HG03571 (cell line): ENCODE data around the gene SH2D4B.
"Not testable (repeated sequence)": the region's sequence is repeated elsewhere in the genome, so short reads cannot be mapped to it uniquely, and the experiment has no call there.

ENCODE experiments used
- ATAC-seq: cut with Tn5 transposase; IDR thresholded peaks from one replicate; pipeline ENCODE4 v1.9.1; 2021; ENCODE audit not compliant: unreplicated experiment

SH2D4B gene

GRCh38 chr10:80542053-80542452 is 4.4 kb downstream of the SH2D4B start:
- no peak for ATAC-seq

DNA sequence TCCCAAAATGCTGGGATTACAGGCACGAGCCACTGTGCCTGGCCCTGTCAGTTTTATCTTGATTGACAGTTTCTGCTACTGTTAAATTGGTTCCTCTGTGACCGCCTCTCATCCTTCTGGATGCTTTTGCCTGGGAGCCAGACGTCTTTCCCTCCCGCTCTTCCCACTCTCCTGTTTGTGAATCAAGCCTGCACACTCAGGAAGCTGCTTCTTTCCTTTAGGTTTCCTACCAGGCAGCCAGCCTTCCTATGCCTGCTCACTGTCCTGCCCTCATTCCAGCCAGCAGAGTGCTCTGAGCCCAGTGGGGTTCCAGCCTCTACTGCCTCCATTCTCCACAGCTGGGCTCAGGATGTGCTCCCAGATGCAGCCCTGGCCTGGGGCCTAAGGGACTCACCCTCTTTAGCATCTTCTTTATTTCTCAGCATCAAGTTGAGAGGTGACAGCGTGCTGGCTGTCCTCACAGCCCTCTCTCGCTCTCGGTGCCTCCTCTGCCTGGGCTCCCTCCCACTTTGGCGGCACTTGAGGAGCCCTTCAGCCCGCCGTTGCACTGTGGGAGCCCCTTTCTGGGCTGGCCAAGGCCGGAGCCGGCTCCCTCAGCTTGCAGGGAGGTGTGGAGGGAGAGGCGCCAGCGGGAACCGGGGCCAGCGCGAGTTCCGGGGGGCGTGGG is 5.1 kb downstream of the SH2D4B start:
- no peak for ATAC-seq

- not testable (repeated sequence) for ATAC-seq
Observed at GRCh38 chr10:80543319-80543672, 5.6 kb downstream of the SH2D4B start.

GRCh38 chr10:80544316-80544953 is 6.7 kb downstream of the SH2D4B start:
- ATAC-seq, result no peak

DNA sequence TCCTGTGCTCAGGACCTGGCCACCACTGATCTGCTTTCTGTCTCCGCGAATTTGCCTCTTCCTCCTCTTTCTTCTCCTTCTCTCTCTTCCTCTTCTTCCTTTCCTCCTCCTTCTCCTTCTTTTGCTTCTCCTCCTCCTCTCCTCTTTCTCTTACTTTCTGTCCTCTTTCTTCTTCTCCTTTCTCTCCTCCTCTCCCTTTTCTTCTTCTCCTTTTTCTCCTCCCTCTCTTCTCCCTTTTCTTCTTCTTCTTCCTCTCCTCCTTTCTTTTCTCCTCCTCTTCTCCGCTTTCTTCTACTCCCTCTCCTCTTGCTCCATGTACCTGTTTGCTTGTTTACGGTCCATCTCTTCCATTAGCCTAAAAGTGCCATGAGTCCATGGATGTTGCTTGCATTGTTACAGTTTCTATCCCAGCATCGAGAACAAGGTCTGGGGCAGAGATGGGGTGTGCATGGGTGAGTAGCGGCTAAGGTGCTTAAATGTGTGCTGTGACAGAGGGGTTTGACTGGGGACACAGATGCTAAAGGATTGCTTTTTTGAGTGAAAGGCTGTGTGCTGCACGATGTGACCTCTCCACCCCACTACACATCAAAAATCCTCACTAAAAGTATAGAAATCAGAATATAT is 7.7 kb downstream of the SH2D4B start:
- ATAC-seq, result no peak

DNA sequence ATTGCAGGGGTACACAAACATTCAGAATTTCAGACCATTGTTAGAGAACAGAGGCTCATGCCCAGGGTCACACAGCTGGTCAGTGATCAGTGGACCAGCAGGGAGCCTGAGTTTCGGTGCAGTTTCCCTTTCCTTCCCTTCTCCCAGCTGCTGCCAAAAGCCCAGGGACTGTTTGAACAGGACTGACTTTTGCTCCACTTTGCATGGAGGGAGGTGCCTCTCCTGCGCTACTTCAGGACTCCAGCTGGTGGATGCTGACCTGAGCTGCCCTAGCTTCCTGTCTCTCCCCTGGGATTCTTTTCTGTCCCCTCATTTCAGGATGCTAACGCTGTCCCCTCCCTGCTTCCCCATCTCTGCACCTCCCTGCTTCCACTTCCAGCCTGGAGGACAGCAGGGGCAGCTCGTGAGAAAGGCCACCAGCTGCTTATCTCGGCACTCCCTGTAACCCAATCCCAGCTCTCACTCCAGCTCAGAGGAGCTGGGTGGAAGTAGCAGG is 14.5 kb downstream of the SH2D4B start:
- no peak for ATAC-seq

GRCh38 chr10:80553436-80553835 is 15.7 kb downstream of the SH2D4B start:
- no peak for ATAC-seq

GRCh38 chr10:80554050-80554449 is 16.3 kb downstream of the SH2D4B start:
- ATAC-seq, result no peak

DNA sequence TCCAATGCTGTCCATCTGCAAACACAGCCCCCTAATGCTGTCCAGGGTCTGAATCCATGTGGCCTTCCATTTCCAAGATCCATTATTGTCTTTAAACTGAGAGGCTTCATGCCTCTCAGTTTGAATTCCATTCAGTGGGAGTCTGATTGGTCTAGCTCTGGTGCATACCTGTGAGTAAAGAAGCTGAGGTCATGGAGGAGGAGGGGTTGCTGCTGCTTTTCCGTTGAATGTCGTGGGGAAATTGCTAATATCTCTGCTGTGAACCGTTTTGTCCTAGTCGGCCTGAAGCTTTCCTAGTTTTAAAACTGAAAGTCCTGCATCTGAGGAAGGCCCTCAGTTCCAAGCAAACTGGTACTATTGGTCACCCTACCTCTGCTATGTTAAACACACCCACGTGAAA is 17.7 kb downstream of the SH2D4B start:
- no peak for ATAC-seq

DNA sequence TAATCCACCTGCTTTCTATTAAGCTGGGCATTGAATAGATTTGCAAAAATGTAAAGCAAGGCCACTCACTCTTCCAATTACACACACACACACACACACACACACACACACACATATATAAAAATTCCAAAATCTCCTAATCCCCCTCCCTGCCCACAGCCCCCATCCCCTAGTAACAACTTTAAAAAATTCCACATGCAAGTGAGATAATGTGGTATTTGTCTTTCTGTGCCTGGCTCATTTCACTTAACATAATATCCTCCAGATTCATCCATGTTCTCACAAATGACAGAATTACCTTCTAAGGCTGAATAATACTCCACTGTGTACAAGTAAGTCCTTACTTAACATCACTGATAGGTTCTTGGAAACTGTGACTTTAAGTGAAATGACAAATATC is 24.2 kb downstream of the SH2D4B start:
- no peak for ATAC-seq

DNA sequence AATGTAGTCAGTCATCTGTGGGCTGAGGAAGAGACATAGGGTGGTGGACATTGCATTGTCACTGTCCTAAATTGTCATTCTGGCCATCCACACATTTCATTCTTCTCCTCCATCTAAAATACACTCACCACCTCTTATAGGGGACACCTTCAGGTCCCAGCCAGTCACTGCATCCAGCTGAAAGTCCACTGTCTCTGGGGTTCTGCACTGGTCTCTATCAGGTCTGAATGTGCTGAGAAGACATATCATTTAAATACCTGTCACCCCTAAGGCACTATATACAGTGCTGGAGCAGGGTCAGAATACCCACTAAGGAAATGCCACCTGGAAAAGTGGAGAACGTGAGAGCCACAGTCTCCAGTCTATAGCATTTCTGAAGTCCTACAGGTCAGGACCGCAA is 29.6 kb downstream of the SH2D4B start:
- ATAC-seq, result no peak

GRCh38 chr10:80569131-80569895 is 31.6 kb downstream of the SH2D4B start:
- ATAC-seq, result no peak

DNA sequence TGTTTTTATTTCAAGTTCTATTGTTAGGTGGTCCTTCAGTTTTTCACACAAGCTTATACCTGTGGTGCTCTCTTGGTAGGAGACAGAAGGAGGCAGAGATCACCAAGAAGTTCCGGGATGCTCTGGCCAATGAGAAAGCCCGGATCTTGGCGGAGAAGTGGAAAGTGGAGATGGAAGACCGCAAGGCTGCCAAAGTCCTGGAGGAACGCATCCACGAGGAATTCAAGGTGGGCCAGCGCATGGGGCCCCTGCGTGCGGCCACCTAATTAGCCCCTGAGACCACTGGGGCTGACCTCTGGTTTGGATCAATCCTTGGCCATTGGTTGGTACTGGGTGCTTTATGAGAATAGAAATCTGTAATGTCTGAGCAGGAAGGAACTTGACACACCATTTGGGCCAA is 33.6 kb downstream of the SH2D4B start:
- ATAC-seq, result no peak

- ATAC-seq, result no peak
Observed at GRCh38 chr10:80579181-80579763, 41.6 kb downstream of the SH2D4B start.

- no peak for ATAC-seq
Observed at GRCh38 chr10:80579849-80580637, 42.3 kb downstream of the SH2D4B start.

GRCh38 chr10:80580638-80581468 is 43.2 kb downstream of the SH2D4B start:
- no peak for ATAC-seq

GRCh38 chr10:80581469-80581835 is 43.8 kb downstream of the SH2D4B start:
- no peak for ATAC-seq

DNA sequence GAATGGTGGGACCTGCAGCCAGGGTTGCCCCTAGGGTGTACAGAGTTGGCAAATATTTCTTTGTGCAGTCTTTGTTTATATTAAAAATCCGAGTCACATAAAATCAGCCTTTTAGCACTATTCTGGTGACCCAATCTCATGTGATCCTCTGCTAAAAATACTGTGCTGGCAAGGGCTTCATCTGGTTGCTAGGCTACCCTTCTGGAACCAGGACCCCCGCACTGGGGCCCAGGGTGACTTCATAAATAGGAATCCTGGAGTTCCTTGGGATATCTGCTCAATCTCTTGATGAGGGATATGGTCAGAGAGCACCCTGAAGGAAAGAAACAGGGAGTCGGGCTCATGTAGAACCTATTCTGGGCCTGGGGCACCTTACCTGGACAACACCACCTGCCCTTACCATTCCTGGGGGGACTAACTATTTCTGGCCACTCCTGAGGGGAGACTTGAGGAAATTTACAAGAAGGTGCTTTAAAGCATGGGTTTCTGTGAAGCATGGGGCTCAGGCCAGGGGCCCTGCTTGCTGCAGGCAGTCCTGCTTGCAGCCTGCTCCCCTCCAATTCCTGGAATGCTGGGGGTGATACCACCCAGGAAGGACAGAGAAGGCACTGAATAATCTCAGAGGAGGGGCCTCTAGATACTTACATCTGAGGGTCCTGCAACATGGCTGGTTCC is 44.7 kb downstream of the SH2D4B start:
- ATAC-seq, result no peak

- no peak for ATAC-seq
Observed at GRCh38 chr10:80583685-80584084, 46.0 kb downstream of the SH2D4B start.
